GM19193 (cell line): ENCODE results near the gene UCN3.

Experiments
- POLR2A ChIP-seq: IDR thresholded peaks from 4 replicates; pipeline ENCODE4 v1.6.1; 2011; ENCODE audit not compliant: insufficient read depth, insufficient read length; ENCODE audit errors: extremely low read depth

The UCN3 gene

GRCh38 chr10:5364890-5365338 is at the start of gene UCN3:
Gene UCN3 (plus strand): TSS chr10:5364966. CDS start chr10:5373721, 8,755 bp downstream.
- TF ChIP-seq POLR2A, result no peak

DNA sequence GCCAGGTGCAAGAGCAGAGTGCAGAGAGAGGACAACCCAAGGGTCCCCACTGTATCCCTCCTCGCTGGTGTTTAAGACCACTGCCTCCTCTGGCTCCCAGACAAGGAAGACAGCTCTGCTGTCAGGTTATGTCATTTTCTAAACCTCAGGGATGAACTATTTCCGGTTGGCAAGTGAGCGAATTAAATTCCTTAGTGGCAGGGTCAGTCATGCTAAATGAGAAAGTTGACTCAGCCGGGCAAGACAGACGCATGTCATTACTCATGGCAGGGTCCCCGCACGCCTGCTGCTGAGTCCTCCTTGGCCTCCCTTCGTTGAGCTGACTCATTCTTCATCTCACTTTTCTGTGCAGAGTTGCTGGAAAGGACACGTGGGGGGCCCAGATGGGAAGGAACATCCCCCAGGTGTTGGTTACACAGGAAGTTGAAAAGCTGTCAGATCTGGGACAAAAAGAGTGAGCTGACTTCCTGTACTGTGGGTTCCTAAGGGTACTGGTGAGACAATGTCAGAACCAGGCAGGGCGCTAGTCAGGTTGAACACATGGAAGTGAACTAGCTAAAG is 47.1 kb upstream of the UCN3 start:
- TF ChIP-seq POLR2A, result no peak

- no peak for TF ChIP-seq POLR2A
These were observed 46.6 kb upstream of the UCN3 start for GRCh38 chr10:5318148-5318547.

GRCh38 chr10:5319863-5320262 is 44.9 kb upstream of the UCN3 start:
- TF ChIP-seq POLR2A, result no peak

GRCh38 chr10:5321273-5321672 is 43.5 kb upstream of the UCN3 start:
- no peak for TF ChIP-seq POLR2A

- no peak for TF ChIP-seq POLR2A
These were observed 41.3 kb upstream of the UCN3 start for GRCh38 chr10:5323446-5323845.

GRCh38 chr10:5325076-5325475 is 39.7 kb upstream of the UCN3 start:
- no peak for TF ChIP-seq POLR2A

DNA sequence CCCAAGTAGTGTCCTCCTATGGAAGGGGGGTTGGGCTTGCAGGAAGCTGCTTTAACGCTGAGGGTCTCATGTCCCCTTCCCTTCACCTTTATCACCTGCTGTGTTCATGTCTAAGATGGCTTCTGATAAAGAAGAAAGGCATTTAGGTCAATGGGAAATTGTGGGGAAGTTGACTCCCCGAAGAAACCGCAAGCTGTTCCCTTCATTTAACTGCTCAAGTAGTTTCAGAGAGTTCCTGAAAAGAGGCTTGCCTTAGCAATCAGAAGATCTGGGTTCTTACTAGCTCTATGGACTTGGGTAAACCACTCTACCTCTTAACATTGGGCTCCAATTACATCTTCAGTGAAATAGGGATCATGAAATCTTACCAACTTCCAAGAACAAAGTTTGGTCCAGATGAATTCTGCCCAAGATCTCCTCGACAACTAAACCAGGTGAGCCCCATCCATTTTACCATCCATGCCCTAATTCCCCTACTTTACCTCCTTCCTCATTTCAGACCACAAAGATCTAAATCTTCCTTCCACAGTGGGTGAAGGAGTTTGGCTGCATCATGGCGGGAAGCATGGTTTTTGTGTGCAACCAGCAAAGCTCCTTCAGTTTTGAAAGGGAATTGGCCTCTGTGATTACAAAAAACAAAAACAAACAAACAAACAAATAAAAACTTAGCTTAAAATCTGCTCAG is 30.4 kb upstream of the UCN3 start:
- TF ChIP-seq POLR2A, result no peak

DNA sequence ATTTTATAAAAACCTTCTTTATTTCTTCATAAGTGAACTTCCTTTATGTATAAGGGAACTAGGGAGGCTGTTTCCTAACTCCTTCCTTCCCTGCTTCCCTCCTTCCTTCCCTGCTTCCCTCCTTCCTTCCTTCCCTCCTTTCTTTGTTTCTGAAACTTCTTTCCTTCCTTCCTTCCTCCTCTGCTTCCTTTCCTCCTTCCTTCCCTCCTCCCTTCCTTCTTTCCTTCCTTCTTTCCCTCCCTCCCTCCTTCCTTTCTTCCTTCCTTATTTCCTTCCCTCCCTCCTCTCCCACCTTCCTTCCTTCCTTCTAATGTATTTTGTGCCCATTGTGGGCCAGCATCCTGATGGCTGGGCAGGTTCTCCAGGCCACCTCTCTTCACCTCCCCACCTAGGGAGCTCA is 26.8 kb upstream of the UCN3 start:
- no peak for TF ChIP-seq POLR2A

- no peak for TF ChIP-seq POLR2A
These were observed 21.7 kb upstream of the UCN3 start for GRCh38 chr10:5343092-5343491.

DNA sequence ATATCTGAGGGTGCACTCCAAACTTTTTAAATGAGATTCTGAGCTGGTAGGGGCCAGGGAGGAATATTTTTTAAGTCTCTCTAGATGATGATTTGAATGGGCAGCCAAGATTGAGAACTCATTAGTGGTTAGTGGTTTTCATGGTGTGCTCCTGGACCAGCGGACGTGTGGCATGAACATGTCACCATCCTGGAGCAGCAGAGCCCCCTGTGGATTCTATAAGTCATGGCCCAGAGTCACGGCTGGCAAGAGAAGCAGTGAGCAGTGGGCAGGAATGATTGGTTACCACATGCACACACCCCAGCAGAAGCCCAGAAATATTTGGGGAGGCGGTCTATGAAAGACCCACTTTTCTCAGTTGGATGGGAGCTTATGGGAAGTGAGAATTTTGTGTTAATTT is 21.2 kb upstream of the UCN3 start:
- TF ChIP-seq POLR2A, result no peak

- no peak for TF ChIP-seq POLR2A
These were observed 20.8 kb upstream of the UCN3 start for GRCh38 chr10:5343979-5344378.

GRCh38 chr10:5344746-5345145 is 20.0 kb upstream of the UCN3 start:
- TF ChIP-seq POLR2A, result no peak

GRCh38 chr10:5346881-5347280 is 17.9 kb upstream of the UCN3 start:
- TF ChIP-seq POLR2A, result no peak

- no peak for TF ChIP-seq POLR2A
These were observed 15.4 kb upstream of the UCN3 start for GRCh38 chr10:5349362-5349761.

GRCh38 chr10:5354068-5354467 is 10.7 kb upstream of the UCN3 start:
- TF ChIP-seq POLR2A, result no peak
